Hippocampal formation (tissue), 2 donors: ENCODE results near the gene HSF5.
"Not testable (repeated sequence)": the region's sequence is repeated elsewhere in the genome, so short reads cannot be mapped to it uniquely, and the experiment has no call there.

ENCODE experiments used
- DNase-seq, 2 donors: peaks; one replicate each; lab custom pipeline; 2025; lab: John Stamatoyannopoulos, UW

Gene HSF5

DNA sequence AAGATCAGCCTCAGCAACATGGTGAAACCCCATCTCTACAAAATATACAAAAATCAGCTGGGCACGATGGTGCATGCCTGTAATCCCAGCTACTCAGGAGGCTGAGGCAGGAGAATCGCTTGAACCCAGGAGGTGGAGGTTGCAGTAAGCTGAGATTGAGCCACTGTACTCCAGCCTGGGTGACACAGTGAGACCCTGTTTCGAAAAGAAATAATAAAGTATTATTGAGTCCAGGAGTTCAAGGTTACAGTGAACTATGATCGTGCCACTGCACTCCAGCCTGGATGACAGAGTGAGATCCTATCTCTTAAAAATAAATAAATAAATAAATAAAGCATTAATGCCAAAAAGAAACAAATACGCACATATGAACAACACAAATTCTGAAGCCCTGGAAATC is 6.4 kb downstream of the HSF5 start:
- not testable (repeated sequence) for DNase-seq

DNA sequence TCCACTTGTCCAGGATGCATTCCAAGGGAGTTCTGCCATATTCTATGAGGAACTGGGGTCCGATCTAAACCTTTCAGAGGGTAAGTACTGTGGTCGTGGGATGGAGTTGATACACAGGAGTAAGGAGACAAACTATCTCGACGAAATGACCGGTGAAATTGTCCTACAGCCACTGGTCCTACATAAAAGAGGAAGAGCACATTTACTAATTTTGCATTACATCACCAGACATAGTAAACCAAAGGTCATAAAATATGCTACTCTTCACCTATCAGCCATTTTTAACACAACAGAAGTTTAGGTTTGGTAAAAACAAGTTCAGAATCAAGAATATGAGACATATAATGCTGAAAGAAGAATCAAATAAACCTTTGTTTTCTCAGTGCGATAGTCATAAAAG is 8.1 kb downstream of the HSF5 start:
- DNase-seq, result no peak

- DNase-seq, result no peak
These were observed 11.4 kb downstream of the HSF5 start for GRCh38 chr17:58476812-58477211.

DNA sequence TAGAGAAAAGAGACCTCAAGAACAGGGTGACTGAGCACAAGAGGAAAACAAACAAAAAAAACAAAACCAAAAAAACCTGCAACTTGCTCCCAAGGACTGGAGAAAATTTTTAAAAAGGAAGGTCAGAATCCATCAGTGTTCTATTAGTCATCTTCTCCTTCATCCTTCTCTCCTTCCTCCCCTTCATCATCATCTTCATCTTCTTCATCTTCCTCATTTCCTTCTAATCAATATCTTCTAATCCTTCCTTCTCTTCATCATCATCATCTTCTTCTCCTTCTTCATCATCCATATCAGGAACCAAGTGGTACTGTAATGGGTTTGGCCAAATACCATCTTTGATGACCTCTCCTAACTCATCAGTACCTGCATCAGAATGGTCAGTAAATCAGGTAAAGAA is 12.2 kb downstream of the HSF5 start:
- DNase-seq, result no peak

GRCh38 chr17:58470356-58470755 is 17.9 kb downstream of the HSF5 start:
- DNase-seq, result no peak

DNA sequence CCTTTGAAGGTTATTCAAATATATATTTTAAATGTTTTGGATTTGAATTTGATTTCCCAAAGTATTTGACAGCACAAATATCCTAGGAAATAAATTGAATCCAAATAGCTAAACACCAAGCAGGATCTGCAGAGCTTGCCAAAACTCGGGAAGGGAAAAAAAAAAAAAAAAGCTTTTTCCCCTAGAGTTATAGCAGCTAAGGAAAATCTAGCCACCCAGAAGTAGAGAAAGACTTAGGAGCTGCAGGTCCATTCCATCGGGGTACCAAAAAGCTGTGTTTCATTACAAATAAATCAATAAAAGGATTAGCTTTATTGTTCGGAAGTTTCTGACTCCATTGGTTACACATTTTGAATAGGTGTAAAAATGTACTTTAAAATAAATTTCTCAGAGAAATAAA is 19.3 kb downstream of the HSF5 start:
- DNase-seq, result no peak

DNA sequence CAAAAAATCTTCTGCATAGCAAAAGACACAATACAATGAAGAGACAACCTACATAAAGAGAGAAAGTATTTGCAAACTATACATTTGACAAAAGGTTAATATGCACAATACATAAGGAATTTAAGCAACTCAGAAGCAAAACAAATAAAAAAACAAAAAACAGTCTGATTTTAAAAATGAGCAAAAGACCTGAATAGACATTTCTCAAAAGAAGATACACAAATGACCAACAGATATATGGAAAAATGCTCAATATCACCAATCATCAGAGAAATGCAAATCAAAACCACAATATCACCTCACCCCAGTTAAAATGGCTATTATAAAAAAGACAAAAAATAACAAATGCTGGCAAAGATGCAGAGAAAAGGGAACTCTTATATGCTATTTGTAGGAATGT is 32.7 kb downstream of the HSF5 start:
- DNase-seq, result no peak

GRCh38 chr17:58452738-58453137 is 35.5 kb downstream of the HSF5 start:
- no peak for DNase-seq

- peak in 1 of 2 donors; percentile 3 for DNase-seq
These were observed 40.9 kb downstream of the HSF5 start for GRCh38 chr17:58447039-58447975.

GRCh38 chr17:58446086-58446485 is 42.1 kb downstream of the HSF5 start:
- DNase-seq, result no peak

- DNase-seq, result no peak
These were observed 51.4 kb downstream of the HSF5 start for GRCh38 chr17:58436805-58437239.

DNA sequence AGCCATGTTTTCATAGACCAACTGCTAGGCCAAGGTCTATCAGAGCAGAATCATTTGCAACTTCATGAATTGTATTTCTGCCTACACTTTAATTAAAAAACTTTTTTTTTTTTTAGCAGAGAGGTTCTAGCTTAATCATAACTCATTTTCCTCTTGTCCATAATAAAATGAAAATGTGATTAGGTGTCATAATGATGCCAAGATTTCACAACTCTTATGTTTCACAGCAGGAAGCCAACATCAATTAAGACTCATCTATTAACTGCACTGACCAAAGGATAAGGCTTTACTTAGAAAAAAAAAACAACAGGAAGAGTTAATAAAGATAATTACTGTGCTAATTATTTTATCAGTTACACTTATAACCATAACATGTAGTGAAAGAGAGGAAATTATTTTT is 52.0 kb downstream of the HSF5 start:
- DNase-seq, result no peak

DNA sequence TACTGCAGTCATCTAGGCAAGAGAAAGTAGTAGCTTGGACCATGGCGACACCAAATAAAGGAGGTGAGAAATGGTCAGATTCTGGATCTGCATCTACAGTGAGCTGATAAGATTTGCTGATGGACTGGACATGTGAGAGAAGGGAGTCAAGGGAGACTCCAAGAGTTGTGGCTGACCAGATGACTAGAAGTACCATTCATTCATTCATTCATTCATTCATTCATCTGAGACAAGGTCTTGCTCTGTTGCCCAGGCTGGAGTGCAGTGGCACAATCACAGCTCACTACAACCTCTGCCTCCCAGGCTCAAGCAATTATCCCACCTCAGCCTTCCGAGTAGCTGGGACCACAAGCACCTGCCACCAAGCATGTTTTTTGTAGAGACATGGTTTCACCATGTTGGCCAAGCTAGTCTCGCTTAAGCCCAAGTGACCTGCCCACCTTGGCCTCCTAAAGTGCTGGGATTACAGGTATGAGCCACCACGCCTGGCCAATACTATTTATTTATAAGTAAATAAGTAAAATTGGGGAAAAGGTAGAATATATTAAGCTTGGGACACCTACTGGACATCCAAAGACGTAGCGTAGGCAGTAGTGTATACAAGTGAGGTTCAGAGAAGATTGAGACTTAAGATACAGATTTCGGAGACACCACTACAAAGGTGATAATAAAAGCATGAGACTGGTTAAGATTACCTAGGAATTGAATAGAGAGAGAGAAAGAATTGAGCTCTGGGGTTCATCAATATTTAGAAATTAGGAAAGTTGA is 55.2 kb downstream of the HSF5 start:
- no peak for DNase-seq

- DNase-seq, result no peak
These were observed 60.4 kb downstream of the HSF5 start for GRCh38 chr17:58427807-58428206.

- no peak for DNase-seq
These were observed 66.5 kb downstream of the HSF5 start for GRCh38 chr17:58421711-58422110.

GRCh38 chr17:58420827-58421226 is 67.4 kb downstream of the HSF5 start:
- no peak for DNase-seq

GRCh38 chr17:58417300-58418092 is 70.7 kb downstream of the HSF5 start, which contains the start of gene RNF43:
Gene RNF43 (minus strand): TSS chr17:58417534. CDS start chr17:58415577, 1,957 bp downstream.
- DNase-seq, result peak; percentile 60 to 85

DNA sequence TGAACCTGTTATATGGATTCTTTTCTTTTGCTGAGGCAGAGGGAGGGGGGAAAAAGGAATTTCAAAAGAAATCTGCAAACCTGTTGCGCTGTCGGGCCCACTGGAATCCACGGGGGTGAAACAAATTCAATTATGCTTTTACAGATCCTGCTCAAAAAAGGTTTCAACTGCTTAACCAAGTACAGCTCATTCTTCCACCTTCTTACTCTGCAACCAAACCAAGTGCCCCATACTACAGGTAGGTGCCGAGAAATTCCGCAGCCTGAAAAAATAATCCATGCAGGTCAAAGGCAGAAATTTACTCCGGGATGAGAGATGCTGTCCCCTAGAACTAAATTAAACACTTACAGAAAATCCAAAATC is 71.3 kb downstream of the HSF5 start:
- DNase-seq, result no peak

DNA sequence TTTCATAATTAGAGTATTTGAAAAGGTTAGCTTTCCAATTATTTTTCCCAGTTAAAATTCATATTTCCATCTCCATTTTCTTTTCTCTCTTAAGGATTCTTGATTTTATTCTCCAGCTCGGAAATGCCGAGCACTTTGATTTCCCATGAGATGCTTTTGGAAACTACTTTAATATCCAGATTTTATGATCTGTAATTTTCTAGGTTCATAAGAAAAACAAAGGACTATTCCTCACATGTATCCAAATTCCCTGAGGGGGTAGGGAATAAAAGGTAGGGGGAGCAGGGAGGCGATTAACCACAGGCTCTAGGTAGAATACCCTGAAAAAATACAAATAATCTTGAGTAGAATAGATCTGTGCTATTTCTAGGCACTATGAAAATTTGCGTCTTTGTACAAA is 71.8 kb downstream of the HSF5 start:
- DNase-seq, result no peak

GRCh38 chr17:58415371-58416055 is 72.7 kb downstream of the HSF5 start:
- DNase-seq, result no peak

DNA sequence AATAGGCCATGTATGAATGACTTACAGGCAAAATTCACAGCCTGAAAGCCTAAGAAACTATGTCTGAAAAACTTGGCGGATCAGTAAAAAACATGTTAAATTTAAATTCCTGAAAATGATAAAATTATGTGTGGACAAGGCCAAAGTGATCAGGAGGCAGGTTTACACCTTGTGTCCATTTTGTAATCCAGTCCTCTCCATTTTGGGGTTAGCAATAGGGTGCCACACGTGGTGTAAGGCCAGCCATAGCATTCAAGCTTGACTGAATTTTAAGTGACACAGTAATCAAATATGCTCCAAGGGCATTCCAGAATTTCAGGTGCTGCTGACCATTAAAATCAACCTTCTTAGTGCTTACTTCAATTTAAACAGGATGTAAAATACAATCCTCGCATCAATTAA is 73.6 kb downstream of the HSF5 start:
- DNase-seq, result no peak

GRCh38 chr17:58413684-58414083 is 74.5 kb downstream of the HSF5 start:
- DNase-seq, result no peak
